CD8-positive, alpha-beta memory T cell (primary cell): ENCODE data around the gene PRKCI. TPM values are rescaled to one million over a fixed set of nuclear protein-coding genes. Genes with fewer than 3 reads are reported as not detected.
"Not testable (repeated sequence)": the region's sequence is repeated elsewhere in the genome, so short reads cannot be mapped to it uniquely, and the experiment has no call there.

Experiments used
- CTCF ChIA-PET: fragments of 350-600 bp; sonication (Branson Sonifier 250); formaldehyde crosslinking; loops from one replicate; lab custom pipeline; 2021; ENCODE audit warnings: antibody characterized with exemption; lab: Charles Lee
- POLR2A ChIA-PET: fragments of 350-600 bp; sonication (Branson Sonifier 250); formaldehyde crosslinking; loops from one replicate; lab custom pipeline; 2021; ENCODE audit warnings: antibody characterized with exemption; lab: Charles Lee
- DNase-seq, 5 donors: peaks; one replicate each; pipeline versions ENCODE4 v3.0.0 to v3.0.0-alpha.2; 2020 to 2022; ENCODE audit warnings: mixed read lengths in 1 of 5
- H3K27ac ChIP-seq: one replicate; pipeline ENCODE4 v1.7.0; 2013; ENCODE audit warnings: low read depth, mild to moderate bottlenecking, low read length, moderate library complexity
- H3K27me3 ChIP-seq: 2 replicates; pipeline ENCODE4 v1.7.0; 2013; ENCODE audit warnings: low read length, mild to moderate bottlenecking; ENCODE audit not compliant: insufficient read depth, poor library complexity, severe bottlenecking
- H3K36me3 ChIP-seq: 2 replicates; pipeline ENCODE4 v1.7.0; 2013; ENCODE audit warnings: mild to moderate bottlenecking, low read length, moderate library complexity; ENCODE audit not compliant: insufficient read depth
- H3K4me1 ChIP-seq: 2 replicates; pipeline ENCODE4 v1.7.0; 2013; ENCODE audit warnings: mild to moderate bottlenecking, low read length, moderate library complexity; ENCODE audit not compliant: insufficient read depth
- H3K4me3 ChIP-seq: 2 replicates; pipeline ENCODE4 v1.7.0; 2013; ENCODE audit warnings: mild to moderate bottlenecking, low read length
- H3K9me3 ChIP-seq: 2 replicates; pipeline ENCODE4 v1.7.0; 2013; ENCODE audit warnings: mild to moderate bottlenecking, low read length
- H3K27ac Mint-ChIP-seq, 8 donors: one replicate each; pipeline ENCODE4 v1.8.0; 2020 to 2021; ENCODE audit warnings: mixed read lengths in 8 of 8, mild to moderate bottlenecking in 6 of 8, inconsistent platforms in 3 of 8, moderate library complexity in 3 of 8
- H3K27me3 Mint-ChIP-seq, 2 donors: one replicate each; pipeline ENCODE4 v1.8.0; 2020 to 2021; ENCODE audit warnings: mixed read lengths in 2 of 2, mild to moderate bottlenecking in 1 of 2, moderate library complexity in 1 of 2
- H3K36me3 Mint-ChIP-seq, 3 donors: one replicate each; pipeline ENCODE4 v1.8.0; 2020 to 2021; ENCODE audit warnings: mixed read lengths in 3 of 3, inconsistent platforms in 1 of 3, mild to moderate bottlenecking in 1 of 3
- H3K4me1 Mint-ChIP-seq, 3 donors: one replicate each; pipeline ENCODE4 v1.8.0; 2020 to 2021; ENCODE audit warnings: mixed read lengths in 3 of 3, inconsistent platforms in 1 of 3, mild to moderate bottlenecking in 1 of 3
- H3K4me3 Mint-ChIP-seq, 7 donors: one replicate each; pipeline ENCODE4 v1.8.0; 2020 to 2021; ENCODE audit warnings: mixed read lengths in 7 of 7, mild to moderate bottlenecking in 6 of 7, moderate library complexity in 4 of 7, inconsistent platforms in 2 of 7
- H3K9me3 Mint-ChIP-seq, 5 donors: one replicate each; pipeline ENCODE4 v1.8.0; 2020 to 2022; ENCODE audit warnings: mixed read lengths in 5 of 5, mild to moderate bottlenecking in 3 of 5, moderate library complexity in 2 of 5, inconsistent platforms in 1 of 5
- polyA plus RNA-seq: library from polyadenylated mRNA; unstranded; fragments of 300-500 nt; fragmentation: Illumina TruSeq; gene quantifications from one replicate; pipeline ENCODE4 v1.2.3, GENCODE V29; 2021
- total RNA-seq, 2 experiments: library from RNA; stranded (reverse); gene quantifications; one replicate each; pipeline ENCODE4 v1.2.3, GENCODE V29; 2021

The PRKCI gene
- total and polyA plus RNA-seq, 3 experiments from 2014 or later = 14.9 to 21.7 (median 19.9) TPM

DNA sequence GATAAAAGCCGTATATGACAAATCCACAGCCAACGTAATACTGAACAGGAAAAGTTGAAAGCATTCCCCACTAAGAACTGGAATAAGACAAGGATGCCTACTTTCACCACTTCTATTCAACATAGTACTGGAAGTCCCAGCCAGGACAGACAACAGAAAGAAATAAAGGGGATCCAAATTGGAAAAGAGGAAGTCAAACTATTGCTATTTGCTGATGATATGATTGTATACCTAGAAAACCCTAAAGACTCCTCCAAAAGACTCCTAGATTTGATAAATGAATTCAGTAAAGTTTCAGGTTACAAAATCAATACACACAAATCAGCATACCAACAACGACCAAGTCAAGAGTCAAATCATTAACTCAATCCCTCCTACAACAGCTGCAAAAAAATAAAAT lies 26.5 kb upstream of the PRKCI start:
- H3K4me1 Mint-ChIP-seq, CTCF ChIA-PET, H3K4me1 ChIP-seq, H3K27me3 ChIP-seq, H3K4me3 Mint-ChIP-seq, H3K27ac Mint-ChIP-seq, H3K27ac ChIP-seq, DNase-seq, H3K36me3 Mint-ChIP-seq, H3K36me3 ChIP-seq, POLR2A ChIA-PET, H3K4me3 ChIP-seq, H3K9me3 Mint-ChIP-seq, H3K9me3 ChIP-seq: not testable (repeated sequence)
- H3K27me3 Mint-ChIP-seq = peaks cover 4 to 24% of the 10 kb centered on the region in 2 donors

GRCh38 chr3:170196833-170197232 lies 25.4 kb upstream of the PRKCI start:
- CTCF ChIA-PET = no interaction called here
- H3K4me1 ChIP-seq = no peaks in the 10 kb centered on the region
- H3K4me1 Mint-ChIP-seq = no peaks in the 10 kb centered on the region
- H3K4me3 Mint-ChIP-seq = no peak overlapping the region
- H3K9me3 Mint-ChIP-seq = peaks cover 0 to 2% (median 0%) of the 10 kb centered on the region in 5 donors
- H3K36me3 ChIP-seq = no peaks in the 10 kb centered on the region
- H3K27me3 Mint-ChIP-seq = peaks cover 4 to 27% of the 10 kb centered on the region in 2 donors
- no peak overlapping the region for H3K4me3 ChIP-seq
- no peaks in the 10 kb centered on the region for H3K36me3 Mint-ChIP-seq
- no peak overlapping the region for H3K27ac ChIP-seq
- no peaks in the 10 kb centered on the region for H3K27me3 ChIP-seq
- H3K9me3 ChIP-seq = no peaks in the 10 kb centered on the region
- DNase-seq = no peak
- H3K27ac Mint-ChIP-seq = no peak overlapping the region
- POLR2A ChIA-PET = no interaction called here

GRCh38 chr3:170200987-170201386 lies 21.2 kb upstream of the PRKCI start:
- Histone ChIP-seq H3K27ac (no peak overlapping the region), H3K36me3 (no peaks in the 10 kb centered on the region), H3K4me1 (no peaks in the 10 kb centered on the region), H3K27me3 (no peaks in the 10 kb centered on the region), H3K9me3 (no peaks in the 10 kb centered on the region), H3K4me3 (no peak overlapping the region)
- peaks cover 0 to 2% (median 0%) of the 10 kb centered on the region in 5 donors for H3K9me3 Mint-ChIP-seq
- peaks cover 0 to 3% (median 0%) of the 10 kb centered on the region in 3 donors for H3K36me3 Mint-ChIP-seq
- no peak overlapping the region for H3K4me3 Mint-ChIP-seq
- no peak for DNase-seq
- H3K27ac Mint-ChIP-seq = no peak overlapping the region
- H3K4me1 Mint-ChIP-seq = no peaks in the 10 kb centered on the region
- ChIA-PET CTCF (no interaction called here), POLR2A (no interaction called here)
- peaks cover 17 to 39% of the 10 kb centered on the region in 2 donors for H3K27me3 Mint-ChIP-seq

DNA sequence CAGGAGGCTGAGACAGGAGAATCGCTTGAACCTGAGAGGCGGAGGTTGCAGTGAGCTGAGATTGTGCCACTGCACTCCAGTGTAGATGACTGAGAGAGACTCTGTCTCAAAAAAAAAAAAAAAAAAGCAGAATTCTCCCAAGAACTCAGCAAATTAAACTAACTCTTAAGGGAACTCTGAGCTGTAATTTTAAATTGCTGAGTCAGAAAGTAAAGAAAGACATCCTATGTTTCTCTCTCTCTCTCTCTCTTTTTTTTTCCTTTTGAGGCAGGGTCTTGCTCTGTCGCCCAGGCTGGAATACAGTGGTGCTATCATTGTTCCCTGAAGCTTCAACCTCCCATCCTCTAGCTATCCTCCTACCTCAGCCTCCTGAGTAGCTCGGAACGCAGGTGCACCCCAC lies 20.7 kb upstream of the PRKCI start:
- H3K4me1 ChIP-seq = no peaks in the 10 kb centered on the region
- Mint-ChIP-seq H3K36me3 (peaks cover 0 to 3% (median 0%) of the 10 kb centered on the region in 3 donors), H3K4me3 (no peak overlapping the region), H3K4me1 (no peaks in the 10 kb centered on the region), H3K27ac (no peak overlapping the region), H3K27me3 (peaks cover 19 to 44% of the 10 kb centered on the region in 2 donors), H3K9me3 (peaks cover 0 to 2% (median 0%) of the 10 kb centered on the region in 5 donors)
- no peak for DNase-seq
- H3K27ac ChIP-seq = no peak overlapping the region
- H3K9me3 ChIP-seq = no peaks in the 10 kb centered on the region
- ChIA-PET POLR2A (no interaction called here), CTCF (no interaction called here)
- H3K4me3 ChIP-seq = no peak overlapping the region
- H3K36me3 ChIP-seq = no peaks in the 10 kb centered on the region
- no peaks in the 10 kb centered on the region for H3K27me3 ChIP-seq

DNA sequence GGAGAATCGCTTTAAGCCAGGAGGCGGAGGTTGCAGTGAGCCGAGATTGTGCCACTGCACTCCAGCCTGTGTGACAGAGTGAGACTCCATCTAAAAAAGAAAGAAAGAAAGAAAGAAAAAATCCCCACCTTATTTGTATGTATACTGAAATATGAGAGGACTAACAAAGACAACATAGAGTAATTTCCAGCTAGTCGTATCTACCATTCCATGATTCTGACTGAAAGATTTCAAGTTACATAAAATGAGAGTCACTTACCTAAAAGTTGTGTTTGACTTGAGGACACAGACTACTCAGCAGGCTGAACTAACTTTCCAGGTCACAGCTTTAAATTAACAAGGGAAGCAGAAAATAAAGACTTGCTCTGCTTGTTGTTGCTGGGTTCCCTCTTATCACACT lies 18.8 kb upstream of the PRKCI start:
- Mint-ChIP-seq H3K36me3 (peaks cover 0 to 3% (median 0%) of the 10 kb centered on the region in 3 donors), H3K27me3 (peaks cover 18 to 49% of the 10 kb centered on the region in 2 donors), H3K9me3 (no peaks in the 10 kb centered on the region), H3K4me3 (no peak overlapping the region), H3K4me1 (no peaks in the 10 kb centered on the region), H3K27ac (no peak overlapping the region)
- Histone ChIP-seq H3K4me1 (no peaks in the 10 kb centered on the region), H3K4me3 (no peak overlapping the region), H3K36me3 (no peaks in the 10 kb centered on the region), H3K27ac (no peak overlapping the region), H3K9me3 (no peaks in the 10 kb centered on the region), H3K27me3 (no peaks in the 10 kb centered on the region)
- ChIA-PET POLR2A (no interaction called here), CTCF (no interaction called here)
- DNase-seq = no peak

GRCh38 chr3:170204023-170204472 lies 18.2 kb upstream of the PRKCI start:
- H3K36me3 ChIP-seq = no peaks in the 10 kb centered on the region
- Mint-ChIP-seq H3K27ac (no peak overlapping the region), H3K27me3 (peaks cover 18 to 53% of the 10 kb centered on the region in 2 donors), H3K9me3 (no peaks in the 10 kb centered on the region), H3K4me3 (no peak overlapping the region), H3K4me1 (no peaks in the 10 kb centered on the region), H3K36me3 (peaks cover 0 to 3% (median 0%) of the 10 kb centered on the region in 3 donors)
- H3K4me3 ChIP-seq = no peak overlapping the region
- POLR2A ChIA-PET = interaction anchor here (0.7 kb wide), 1 partner anchor 31 kb away, joined by 6 read pairs; no protein-coding TSS in a partner anchor
- no peak overlapping the region for H3K27ac ChIP-seq
- H3K27me3 ChIP-seq = no peaks in the 10 kb centered on the region
- CTCF ChIA-PET = no interaction called here
- no peaks in the 10 kb centered on the region for H3K9me3 ChIP-seq
- H3K4me1 ChIP-seq = no peaks in the 10 kb centered on the region
- no peak for DNase-seq

DNA sequence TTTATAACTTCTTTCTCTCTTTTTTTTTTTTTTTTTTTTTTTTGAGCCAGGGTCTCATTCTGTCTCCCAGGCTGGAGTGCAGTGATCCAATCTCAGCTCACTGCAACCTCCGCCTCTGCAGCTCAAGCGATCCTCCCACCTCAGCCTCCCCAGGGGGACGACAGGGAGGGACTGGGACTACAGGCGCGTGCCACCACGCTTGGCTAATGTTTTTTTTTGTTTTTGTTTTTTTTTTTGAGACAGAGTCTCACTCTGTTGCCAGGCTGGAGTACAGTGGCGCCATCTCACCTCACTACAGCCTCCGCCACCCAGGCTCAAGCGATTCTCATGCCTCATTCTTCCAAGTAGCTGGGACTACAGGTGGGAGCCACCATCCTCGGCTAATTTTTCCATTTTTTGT lies 17.7 kb upstream of the PRKCI start:
- no peaks in the 10 kb centered on the region for H3K4me1 ChIP-seq
- no peaks in the 10 kb centered on the region for H3K27me3 ChIP-seq
- DNase-seq = no peak
- H3K4me3 ChIP-seq = no peak overlapping the region
- ChIA-PET CTCF (no interaction called here), POLR2A (interaction anchor here (0.7 kb wide), 1 partner anchor 31 kb away, joined by 6 read pairs; no protein-coding TSS in a partner anchor)
- H3K36me3 ChIP-seq = no peaks in the 10 kb centered on the region
- no peak overlapping the region for H3K27ac ChIP-seq
- H3K4me1 Mint-ChIP-seq = no peaks in the 10 kb centered on the region
- H3K27me3 Mint-ChIP-seq = peaks cover 18 to 48% of the 10 kb centered on the region in 2 donors
- H3K4me3 Mint-ChIP-seq = no peak overlapping the region
- no peaks in the 10 kb centered on the region for H3K9me3 ChIP-seq
- no peaks in the 10 kb centered on the region for H3K9me3 Mint-ChIP-seq
- H3K27ac Mint-ChIP-seq = no peak overlapping the region
- peaks cover 0 to 3% (median 0%) of the 10 kb centered on the region in 3 donors for H3K36me3 Mint-ChIP-seq

- Mint-ChIP-seq H3K4me3 (no peak overlapping the region), H3K27ac (no peak overlapping the region), H3K27me3 (peaks cover 18 to 47% of the 10 kb centered on the region in 2 donors), H3K4me1 (no peaks in the 10 kb centered on the region), H3K36me3 (peaks cover 0 to 3% (median 0%) of the 10 kb centered on the region in 3 donors), H3K9me3 (no peaks in the 10 kb centered on the region)
- ChIA-PET POLR2A (no interaction called here), CTCF (no interaction called here)
- H3K27me3 ChIP-seq = no peaks in the 10 kb centered on the region
- no peaks in the 10 kb centered on the region for H3K9me3 ChIP-seq
- no peaks in the 10 kb centered on the region for H3K4me1 ChIP-seq
- H3K36me3 ChIP-seq = no peaks in the 10 kb centered on the region
- H3K4me3 ChIP-seq = no peak overlapping the region
- DNase-seq = no peak
- no peak overlapping the region for H3K27ac ChIP-seq
Observed at GRCh38 chr3:170205302-170205701, 16.9 kb upstream of the PRKCI start.
